GM19324 (cell line): Measurements from ENCODE around the gene COL6A2.
"Not testable (repeated sequence)": the region's sequence is repeated elsewhere in the genome, so short reads cannot be mapped to it uniquely, and the experiment has no call there.

Source experiments
- ATAC-seq: cut with Tn5 transposase; IDR thresholded peaks from one replicate; pipeline ENCODE4 v1.9.1; 2021; ENCODE audit warnings: mild to moderate bottlenecking, moderate library complexity; ENCODE audit not compliant: unreplicated experiment, low FRiP score

Gene COL6A2

DNA sequence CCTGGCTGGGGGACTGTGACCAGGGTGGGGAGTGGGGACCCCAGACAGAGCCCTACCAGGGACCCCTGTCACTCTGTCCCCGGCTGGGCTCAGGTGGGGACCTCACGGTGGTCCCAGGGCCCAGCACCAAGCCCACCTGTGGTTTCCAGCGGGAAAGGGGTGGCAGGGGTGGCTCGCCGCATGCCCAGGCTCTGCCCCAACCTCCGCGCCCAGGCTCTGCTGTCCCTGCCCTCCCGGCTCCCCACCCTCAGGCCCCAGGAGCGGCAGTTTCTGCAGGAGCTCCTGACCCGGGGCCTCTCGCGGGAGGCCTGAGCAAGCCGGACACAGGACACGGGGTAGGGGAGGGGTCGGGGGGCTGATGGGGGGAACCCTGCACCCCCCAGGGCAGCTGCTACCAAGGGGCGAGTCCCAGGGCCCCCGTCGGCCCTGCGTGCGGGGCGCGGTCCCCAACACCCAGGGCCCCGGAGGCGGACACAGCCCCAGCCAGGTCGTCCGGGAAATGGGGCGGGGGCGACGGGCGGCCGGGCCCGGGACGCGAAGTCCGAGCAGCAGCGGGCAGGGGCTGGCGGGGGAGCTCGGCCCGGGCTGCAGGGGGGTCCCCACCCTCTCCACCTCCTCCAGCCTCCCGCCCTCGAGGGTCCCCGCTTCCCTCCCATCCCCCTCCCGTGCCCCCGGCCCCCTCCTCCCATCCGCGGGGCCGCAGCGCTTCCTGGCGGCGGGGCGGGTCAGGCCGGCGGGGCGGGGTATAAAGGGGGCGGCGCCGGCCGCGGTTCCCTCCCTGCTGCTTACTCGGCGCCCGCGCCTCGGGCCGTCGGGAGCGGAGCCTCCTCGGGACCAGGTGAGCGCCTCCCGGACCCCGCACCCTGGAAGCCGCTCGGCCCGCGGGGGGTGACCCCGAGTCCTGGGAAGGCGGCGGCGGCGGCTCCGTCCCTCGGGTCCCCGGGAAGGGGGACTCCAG lies at the start of gene COL6A2:
Gene COL6A2 (plus strand): TSS at position 777 of the 958 bp plus-strand sequence.
- ATAC-seq: no peak

DNA sequence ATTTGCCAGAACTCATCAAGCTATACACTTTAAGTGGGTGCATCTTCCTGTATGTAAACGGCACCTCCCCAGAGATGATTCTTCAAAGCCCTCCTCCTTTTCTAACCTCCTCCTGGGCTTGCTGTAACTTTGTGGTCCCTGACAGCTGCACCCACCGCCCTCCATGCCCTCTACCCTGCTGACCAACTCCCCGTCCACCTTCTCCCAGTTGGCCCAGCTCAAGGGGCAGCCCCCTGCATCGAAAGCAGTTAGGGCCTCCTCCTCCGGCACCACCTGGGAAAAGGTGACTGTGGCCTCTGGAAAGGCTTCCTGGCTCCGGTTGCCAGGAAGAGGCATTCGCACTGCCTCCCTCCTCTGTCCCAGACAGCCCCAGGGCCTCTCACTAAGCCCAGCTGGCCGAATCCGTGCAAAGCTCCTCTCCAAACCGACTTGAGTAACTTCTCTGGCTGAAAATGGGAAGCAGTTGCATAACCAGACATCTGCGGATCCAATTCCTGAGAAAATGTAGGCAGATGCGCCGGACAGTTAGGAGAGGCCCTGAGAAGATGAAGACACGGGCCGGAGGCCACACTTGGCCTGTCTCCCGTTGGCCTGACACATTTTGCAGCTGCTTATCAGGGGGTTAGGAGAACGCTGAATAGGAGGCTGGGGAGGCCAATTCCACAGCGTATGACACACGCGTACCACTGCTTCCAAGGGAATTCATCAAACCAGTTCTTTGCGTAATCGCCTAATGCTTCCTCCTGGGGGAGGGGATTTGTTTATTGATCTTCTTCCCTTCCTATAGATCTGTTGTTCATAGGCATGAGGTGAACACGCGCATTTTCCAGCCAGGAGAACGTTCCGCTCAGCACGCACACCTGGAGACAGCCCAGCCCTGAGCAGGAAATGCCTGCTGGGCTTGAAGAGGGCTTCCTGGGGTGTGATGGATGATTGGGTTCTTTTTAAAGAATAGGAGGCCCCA lies 48.7 kb upstream of the COL6A2 start:
- ATAC-seq: no peak

DNA sequence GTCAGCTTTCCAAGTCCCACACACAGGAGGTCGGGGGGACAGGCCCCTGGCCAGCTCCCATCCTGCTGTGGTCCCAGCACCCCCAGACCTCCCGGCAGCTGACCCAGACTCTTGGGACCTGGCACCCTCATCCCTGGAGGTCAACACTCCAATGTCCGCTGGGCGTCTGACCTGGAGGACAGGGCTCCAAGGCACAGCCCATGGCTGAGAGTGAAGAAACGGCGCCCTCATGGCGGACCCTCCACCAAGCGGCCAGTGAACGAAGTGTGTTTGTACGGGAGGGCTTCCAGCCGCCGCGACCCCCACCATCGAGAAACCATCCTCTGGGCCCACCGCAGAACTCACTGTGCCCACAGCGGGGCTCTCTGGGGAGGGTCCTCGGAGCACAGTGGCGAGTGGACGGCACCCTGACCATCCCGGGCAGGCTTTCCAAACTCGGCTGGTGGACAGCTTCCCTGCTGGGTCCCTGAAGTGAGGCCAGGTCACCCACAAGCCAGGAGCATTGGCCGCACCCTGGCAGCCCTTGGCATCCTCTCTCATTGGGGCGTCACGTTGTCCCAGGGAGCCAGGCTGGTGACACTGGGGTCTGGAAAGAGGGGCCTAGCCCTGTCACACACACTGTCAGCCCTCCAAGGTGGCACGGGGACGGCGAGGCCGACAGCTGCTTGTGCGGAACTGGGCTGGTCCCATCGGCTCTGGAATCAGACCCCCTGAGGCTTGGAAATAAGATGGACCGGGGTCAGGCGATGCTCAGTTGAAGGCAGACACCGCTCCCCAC lies 47.8 kb upstream of the COL6A2 start:
- no peak for ATAC-seq

DNA sequence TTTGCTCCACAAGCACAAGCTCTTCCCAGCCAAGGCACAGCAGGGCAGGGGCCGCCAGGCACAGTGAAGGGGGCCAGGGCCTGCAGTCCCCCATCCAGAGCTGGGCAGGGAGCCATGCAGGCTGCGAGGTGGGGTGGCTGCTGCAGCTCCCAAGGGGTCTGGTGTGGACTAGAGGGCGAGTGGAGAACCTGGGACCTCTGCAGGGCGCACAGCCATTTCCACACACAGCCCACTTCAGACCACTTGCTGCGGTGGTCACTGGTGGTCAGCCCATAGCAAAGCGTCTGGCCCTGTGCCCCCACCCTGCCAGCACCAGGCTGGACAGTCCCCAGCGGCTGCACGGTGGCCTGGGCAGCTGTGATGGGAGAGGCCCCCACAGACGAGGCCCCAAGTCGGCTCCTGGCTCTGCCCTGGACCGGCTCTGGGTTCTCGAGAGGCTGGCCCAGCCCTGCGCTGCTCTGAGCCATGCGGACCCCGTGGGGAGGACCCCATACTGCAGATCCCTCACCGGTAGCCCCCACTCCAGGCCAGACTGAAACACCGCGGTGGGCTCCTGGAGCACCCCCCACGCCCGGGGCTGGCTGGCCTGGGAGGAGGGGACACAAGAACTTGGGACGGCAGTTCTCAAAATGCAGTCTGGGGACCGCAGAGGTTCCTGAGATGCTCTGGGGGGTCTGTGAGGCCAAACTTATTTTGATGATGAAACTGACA lies 47.1 kb upstream of the COL6A2 start:
- no peak for ATAC-seq

DNA sequence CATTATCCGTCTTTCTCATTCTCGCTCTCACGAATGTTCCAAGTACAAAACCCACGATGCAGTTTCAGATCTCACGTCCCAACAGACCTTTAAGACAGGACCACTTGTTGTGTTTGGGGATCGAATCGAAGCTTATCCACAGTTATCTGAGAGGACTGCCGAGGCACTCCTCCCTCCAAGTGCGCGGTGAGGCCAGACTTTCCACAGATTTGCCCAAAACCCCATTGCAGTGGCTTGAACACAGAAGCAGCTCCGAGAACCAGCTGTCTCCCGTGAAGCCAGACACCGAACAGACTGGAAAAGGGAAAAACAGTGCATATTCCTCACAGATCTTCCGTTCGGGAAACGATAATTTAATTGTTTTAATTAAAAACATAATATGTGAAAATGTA lies 46.5 kb upstream of the COL6A2 start:
- ATAC-seq: no peak

DNA sequence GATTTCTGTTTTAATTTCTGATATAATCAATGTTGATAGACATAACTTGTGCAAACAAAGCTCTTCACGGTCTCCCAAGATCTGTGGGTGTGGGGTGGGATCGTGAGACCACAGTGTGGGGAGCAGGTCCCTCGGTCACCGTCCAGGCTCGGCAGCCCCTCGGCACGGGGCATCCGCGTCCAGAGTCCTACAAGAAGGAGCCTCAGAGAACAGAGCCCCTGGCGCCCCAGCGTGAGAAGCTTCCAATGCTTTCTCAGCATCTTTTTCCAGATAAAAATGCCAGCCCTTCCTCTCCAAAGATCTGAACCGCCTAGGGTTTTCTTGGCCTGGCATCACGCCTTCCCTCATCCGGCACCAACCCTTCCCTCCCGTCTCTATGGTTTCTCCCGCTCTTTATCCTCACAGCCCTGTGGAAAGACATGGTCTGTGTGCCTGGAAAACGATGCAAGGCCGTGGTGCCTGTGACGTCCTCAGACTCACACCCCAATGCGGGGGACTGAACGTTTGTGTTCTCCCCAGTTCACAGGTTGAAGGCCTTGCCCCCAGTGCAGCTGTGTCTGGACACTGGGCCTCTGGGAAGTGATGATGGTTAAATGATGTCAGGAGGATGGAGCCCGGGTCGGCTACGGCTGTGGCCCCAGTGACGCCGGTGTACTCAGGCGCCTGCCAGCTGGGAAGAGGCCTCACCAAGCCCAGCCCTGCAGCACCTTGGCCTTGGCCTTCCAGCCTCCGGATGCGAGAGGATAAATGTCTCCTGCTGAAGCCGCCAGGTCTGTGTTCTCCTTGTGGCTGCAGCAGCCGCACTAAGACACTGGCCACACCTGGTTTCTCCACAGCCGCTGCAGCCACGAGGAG lies 45.9 kb upstream of the COL6A2 start:
- ATAC-seq: no peak

DNA sequence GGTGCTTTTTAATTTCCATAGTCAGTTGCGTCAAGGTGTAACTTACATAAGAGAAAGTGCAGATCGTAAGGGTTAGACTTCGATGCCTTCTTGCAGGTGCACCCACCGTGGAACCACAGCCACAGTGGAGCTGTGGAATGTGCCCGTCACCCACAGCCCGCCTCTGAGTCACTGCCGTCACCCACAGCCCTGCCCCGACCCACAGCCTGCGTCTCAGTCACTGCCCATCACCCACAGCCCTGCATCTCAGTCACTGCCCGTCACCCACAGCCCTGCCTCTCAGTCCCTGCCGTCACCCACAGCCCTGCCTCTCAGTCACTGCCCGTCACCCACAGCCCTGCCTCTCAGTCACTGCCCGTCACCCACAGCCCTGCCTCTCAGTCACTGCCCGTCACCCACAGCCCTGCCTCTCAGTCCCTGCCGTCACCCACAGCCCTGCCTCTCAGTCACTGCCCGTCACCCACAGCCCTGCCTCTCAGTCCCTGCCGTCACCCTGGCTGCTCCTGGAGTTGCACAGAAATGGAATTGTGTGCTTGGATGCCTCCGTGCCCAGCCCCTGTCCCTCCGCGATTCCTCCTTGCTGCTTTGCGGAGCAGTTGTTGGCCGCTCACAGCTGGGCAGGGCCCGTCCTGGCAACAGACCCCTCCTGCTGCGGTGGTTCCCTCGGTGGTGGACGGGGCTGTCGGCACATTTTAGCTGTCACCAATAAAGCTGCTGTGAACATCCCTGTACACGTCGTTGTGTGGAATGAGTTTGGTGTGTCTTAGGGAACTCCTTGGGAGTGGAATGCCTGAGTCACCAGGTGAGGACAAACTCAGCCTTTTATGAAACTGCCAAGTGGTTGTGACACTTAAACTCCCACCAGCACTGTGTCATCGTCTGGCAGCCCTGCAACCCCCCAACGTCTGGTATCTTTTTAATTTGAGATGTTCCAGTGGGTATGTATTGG lies 44.9 kb upstream of the COL6A2 start:
- ATAC-seq: no peak

DNA sequence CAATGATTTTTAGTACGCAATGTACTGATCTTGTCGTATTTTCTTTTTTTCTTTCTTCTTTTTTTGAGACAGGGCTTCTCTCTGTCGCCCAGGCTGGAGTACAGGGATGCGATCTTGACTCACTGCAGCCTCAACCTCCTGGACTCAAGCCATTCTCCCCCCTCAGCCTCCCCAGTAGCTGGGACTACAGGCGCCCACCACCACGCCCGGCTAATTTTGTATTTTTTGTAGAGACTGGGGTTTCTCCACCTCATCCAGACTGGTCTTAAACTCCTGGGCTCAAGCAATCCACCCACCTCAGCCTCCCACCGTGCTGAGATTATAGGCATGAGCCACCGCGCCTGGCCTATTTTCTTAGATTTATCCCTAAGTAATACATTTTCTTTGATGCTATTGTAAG lies 43.9 kb upstream of the COL6A2 start:
- no peak for ATAC-seq

DNA sequence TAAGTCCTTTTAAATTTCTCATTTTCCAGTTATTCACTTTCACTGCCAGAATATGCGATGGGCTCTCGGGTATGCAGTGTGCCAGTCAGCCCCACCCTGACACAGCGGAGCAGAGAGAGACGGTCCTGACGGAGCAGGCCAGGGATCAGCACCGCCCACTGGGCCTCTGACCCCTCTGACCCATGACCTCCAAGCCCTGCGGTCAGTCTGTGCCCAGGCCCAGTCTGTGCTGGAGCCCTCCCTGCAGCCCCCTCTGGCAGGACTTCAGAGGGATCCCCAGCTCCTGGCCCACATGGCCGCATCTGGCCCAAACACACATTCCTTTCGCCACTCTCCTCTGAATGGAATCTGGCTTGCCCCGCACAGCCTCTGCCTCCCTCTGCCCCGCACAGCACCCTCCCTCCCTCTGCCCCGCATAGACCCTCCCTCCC lies 43.4 kb upstream of the COL6A2 start:
- no peak for ATAC-seq

DNA sequence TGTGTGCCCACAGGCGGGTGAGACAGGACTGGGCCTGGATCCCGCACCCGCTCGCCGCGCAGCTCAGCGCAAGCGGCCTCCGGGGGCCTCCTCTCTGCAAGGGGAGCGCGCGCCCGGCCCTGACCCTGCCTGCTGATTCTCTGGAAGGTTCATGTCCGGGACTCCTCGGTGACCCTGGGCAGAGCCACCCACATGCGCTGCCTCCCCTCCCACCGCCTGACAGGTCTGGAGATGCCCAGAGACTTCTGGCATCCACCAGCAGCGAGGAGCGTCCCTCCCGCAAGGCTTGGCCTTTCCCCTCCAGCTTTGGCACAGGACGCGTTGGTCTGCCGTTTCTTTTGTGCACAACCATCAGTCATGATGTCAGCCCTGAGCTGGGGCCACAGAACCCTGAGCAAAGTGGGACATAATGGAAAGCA lies 42.0 kb upstream of the COL6A2 start:
- no peak for ATAC-seq

DNA sequence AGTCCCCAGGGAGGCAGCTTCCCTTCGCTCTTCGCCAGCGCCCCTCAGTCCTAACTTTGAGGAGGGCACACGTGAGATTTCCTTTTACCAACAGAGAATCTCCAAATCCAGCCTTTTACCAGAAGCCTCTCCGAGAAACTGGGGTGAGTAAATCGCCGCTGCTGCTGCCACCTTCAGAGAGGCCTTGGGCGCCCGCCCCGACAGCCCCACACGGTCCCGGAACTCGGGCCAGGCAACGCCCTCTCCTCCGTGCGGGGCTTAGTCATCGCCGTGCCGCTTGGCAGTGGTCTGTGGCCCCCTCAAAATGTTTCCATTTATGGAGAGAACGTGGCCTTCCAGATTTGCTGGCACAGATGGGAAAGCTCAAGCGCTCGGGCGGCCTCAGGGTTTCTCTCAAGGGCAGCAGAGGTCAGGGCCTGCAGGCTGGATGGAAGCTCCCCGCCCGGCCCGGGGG lies 41.4 kb upstream of the COL6A2 start:
- ATAC-seq: no peak

DNA sequence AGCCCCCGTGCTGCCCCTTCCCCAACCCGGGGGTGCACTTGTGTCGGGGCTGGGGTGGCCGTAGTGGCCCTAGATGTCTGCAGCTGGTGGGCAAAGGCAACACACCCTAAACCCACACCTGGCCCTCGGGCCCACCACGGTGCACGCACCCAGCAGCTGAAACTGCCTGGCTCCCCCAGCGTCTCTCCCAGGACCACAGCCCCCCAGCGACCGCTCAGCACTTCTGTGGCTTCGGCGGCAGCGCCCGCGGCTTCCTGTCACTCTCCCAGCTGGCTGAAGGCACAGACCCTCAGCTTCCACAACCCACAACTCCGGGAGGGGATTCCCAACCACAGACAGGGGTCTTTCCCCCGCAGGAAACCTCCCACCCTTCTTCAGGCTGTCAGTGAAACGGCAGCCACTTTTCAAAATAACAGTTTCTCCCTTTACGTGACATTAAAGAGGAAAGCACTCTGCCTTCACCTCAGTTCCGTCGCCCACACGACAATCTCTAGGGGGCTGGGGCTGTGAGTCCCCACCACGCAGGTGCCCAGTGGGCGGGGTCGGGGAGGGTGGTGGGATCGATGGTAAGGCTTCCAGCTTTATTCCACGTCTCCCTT lies 40.7 kb upstream of the COL6A2 start:
- no peak for ATAC-seq

DNA sequence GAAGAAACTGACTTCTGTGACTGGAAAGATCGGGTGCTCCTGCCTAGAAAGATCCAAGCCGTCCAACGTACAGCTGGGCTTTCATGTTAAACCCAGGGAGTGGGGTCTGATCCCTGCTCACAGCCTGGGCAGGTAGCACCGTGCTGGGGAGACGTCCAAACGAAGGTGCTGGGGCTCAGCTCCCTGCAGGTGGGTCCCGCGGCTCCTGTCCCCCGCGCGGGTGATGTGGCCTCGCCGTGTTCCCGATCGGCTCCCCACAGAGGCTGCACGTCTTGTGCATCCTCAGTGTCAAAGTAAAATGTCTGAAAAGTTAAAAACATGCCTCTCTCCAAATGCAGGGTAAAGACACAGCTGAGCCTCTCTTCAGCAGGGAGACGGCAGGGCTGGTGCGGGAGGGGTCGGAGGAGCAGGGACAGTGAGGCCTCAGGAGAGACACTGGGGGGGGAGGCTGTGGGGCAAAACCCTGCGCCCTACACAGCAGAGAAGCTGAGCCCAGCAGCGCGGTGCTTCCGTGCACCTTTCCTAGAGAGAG lies 40.1 kb upstream of the COL6A2 start:
- ATAC-seq: no peak

DNA sequence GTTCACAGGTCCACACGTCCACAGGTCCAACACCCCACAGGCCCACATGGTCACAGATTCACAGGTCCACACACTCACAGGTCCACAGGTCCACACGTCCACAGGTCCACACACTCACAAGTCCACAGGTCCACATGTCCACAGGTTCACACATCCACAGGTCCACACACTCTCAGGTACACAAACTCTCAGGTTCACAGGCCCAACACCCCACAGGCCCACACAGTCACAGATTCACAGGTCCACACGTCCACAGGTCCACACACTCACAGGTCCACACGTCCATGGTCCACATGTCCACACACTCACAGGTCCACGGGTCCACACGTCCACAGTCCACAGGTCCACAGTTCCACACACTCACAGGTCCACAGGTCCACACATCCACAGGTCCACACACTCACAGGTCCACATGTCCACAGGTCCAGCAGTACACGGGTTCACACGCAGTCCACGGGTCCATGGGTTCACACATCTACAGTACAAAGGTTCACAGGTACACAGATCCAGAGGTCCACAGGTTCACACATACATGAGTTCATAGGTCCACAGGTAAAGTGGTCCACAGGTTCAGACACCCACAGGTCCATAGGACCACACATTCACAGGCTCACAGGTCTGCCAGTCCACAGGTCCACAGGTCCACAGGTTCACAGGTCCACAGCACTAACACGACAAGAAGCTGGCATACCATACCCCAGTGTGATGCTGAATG lies 39.3 kb upstream of the COL6A2 start:
- ATAC-seq: no peak

DNA sequence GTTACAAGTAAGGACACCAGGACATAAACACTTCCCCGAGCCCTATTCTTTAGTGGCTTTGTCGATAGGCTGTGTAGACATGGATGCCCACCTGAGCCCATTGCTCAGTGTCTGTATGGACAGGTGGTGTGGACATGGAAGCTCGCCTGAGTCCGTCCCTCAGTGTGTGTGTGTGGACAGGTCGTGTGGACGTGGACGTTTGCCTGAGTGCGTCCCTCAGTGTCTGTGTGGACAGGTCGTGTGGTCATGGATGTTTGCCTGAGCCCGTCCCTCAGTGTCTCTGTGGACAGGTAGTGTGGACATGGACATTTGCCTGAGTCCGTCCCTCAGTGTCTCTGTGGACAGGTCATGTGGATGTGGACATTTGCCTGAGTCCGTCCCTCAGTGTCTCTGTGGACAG lies 38.7 kb upstream of the COL6A2 start:
- no peak for ATAC-seq

DNA sequence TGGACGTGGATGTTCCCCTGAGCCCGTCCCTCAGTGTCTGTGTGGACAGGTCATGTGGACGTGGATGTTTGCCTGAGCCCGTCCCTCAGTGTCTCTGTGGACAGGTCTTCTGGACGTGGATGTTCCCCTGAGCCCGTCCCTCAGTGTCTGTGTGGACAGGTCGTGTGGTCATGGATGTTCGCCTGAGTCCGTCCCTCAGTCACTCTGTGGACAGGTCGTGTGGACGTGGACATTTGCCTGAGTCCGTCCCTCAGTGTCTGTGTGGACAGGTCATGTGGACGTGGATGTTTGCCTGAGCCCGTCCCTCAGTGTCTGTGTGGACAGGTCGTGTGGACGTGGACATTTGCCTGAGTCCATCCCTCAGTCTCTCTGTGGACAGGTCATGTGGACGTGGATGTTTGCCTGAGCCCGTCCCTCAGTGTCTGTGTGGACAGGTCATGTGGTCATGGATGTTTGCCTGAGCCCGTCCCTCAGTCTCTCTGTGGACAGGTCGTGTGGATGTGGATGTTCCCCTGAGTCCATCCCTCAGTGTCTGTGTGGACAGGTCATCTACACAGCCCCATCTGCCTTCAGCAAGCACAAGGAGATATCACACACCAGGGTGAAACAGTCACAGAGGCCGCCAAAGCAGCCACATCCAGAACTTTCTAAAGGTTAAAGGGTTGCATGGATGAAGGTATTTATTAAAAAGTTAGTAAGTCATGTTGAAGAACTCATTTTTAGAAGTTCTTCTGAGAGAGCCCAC lies 38.0 kb upstream of the COL6A2 start:
- not testable (repeated sequence) for ATAC-seq
